Diencephalon (tissue), 1 donor: ENCODE results near the gene RHBDD3. TPM values are rescaled to one million over a fixed set of nuclear protein-coding genes. Genes with fewer than 3 reads are reported as not detected.

Source experiments
- total RNA-seq: library from RNA; depleted of rRNA; stranded (reverse); fragments of >200 nt; gene quantifications from one replicate; pipeline ENCODE4 v1.2.3, GENCODE V29; 2014

RHBDD3 gene
- 22.1 TPM for total RNA-seq

DNA sequence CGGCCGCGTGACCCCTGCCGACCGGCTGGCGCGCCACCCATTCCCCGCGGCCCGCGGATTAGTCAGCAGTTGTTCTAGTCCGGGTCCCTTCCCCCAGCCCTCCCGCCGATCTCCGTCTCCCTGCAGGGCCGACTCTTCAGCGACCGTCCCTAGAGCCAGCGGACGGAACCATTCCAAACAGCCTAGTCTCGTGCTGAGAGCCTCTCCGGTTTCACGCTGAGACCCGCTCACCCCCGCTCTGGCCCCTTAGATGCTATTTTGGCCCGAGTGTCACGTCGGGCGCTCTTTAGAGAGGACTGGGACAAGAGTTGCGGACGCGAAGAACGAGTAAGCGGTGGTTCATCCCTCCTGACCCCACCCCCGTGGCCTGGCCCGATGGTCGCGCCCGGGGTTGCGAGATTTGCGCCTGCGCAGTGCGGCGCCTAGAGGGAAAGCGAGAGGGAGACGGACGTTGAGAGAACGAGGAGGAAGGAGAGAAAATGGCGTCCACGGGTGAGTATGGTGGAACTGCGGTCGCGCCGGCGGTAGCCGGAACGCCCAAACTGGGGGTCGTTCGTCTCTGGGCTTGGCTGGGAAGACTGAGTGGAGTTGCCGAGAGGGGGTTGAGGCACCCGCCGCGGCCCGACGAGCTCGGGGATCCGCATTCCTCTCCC, at the start of gene RHBDD3, which contains the start of gene EWSR1:
Gene RHBDD3, minus strand, starts transcription at position 124 of the 653 bp plus-strand sequence. CDS start 2,355 bp downstream, outside the sequence.
Gene EWSR1, plus strand, starts transcription at position 411 of the 653 bp plus-strand sequence. Its CDS starts 69 bp downstream, at position 480.

DNA sequence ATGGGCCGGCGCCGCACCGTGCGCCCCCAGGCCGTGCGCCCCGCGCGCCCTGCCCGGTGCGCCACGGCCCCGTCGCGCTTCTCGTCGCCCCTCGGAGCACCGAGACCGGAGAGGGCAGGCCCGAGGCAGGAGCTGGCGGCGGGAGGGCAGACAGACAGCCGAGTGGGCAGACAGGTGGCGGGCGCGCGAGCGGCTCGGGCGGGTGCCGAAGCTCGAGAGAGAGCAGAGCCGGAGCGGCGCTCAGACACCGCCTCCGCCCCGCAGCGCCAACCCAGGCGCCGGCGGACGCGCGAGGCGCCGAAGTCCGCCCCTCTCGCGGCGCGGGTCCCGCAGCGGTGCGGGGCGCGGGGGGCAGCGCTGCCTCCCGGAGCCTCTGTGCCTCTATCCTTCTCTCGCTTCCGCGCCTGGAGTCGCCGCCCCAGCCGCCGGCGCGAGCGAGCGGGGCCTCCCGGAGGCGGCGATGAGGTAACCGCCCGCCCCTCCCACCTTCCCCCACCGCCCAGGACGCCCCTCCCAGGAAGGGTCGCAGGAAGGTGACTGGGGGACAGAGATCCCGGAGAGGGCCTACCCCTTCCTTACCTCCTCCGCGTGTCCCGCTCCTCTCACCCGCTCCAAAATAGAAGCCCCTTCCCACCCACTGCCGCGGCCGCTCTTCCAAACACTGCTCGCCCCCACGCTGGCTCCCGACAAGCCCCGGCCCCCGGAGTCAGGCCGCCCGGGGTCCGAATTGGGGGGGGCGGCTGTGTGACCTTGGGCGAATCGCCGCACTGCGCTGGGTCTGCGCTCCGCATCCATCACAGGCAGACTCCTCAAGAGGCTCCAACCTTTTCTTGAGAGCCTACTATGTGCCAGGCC, 47.7 kb upstream of the RHBDD3 start, which contains the start of gene RASL10A:
Gene RASL10A, minus strand, starts transcription at position 412 of the 855 bp plus-strand sequence. CDS start 451 bp downstream, outside the sequence.

DNA sequence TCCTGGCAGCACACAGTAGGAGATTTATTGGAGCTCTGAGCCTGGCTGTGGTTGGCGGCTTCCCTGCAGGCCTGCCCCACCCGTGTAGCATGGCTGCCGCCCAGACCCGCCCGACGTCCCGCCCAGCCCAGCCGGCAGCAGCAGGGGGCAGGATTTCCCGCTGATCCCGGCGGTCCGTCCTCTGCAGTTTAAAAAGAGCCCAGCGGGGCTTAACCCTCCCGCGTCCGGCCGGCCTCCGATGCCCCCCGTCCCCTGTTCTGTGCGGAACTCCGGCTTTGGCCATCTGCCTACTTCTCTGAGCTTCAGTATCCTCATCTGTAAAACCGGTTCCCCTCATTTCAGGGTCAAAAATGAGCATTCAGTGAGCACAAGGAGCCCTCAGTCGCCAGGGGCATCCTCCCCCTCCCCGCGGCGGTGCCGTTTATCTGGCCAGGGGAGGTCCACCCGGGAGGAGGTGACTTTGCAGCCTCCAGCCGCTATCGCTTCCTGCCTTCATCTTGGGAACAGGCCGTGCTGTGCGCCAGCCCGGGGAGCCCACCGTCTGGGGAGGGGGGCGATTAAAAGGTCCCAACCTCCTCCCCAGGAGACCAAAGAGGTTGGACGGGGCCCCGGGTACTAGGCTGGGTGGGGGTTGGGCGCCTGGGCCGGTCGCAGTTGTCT, 38.5 kb upstream of the RHBDD3 start, which contains the start of gene GAS2L1:
Gene GAS2L1, plus strand, starts transcription at position 476 of the 660 bp plus-strand sequence. CDS start 1,456 bp downstream, outside the sequence.

Other genes starting within 250 kb of the RHBDD3 start
- gene C22orf31, start 206.2 kb downstream of the RHBDD3 start, total RNA-seq: not detected
- gene KREMEN1, start 194.9 kb downstream of the RHBDD3 start, total RNA-seq: 7.2 TPM
- gene EMID1, start 62.1 kb downstream of the RHBDD3 start, total RNA-seq: 21.5 TPM
- 170 TPM for gene EWSR1, start 287 bp upstream of the RHBDD3 start, total RNA-seq
- 6.5 TPM for gene GAS2L1, start 38.7 kb upstream of the RHBDD3 start, total RNA-seq
- gene RASL10A, start 47.7 kb upstream of the RHBDD3 start, total RNA-seq: 1.6 TPM
- 58.6 TPM for gene AP1B1, start 120.6 kb upstream of the RHBDD3 start, total RNA-seq
- not detected for gene RFPL1, start 170.6 kb upstream of the RHBDD3 start, total RNA-seq
- gene NEFH, start 212.2 kb upstream of the RHBDD3 start, total RNA-seq: 4.4 TPM